H4 (cell line): ENCODE measurements around the gene TEX264. TPM values are rescaled to one million over a fixed set of nuclear protein-coding genes. Genes with fewer than 3 reads are reported as not detected.

Experiments used
- DNase-seq: peaks from one replicate; pipeline ENCODE4 v3.0.0-alpha.2; 2015; ENCODE audit warnings: low spot score
- total RNA-seq: library from RNA; depleted of rRNA; stranded (reverse); fragments of >200 nt; shearing (Covaris generic); gene quantifications from 2 replicates; pipeline ENCODE4 v1.2.3, GENCODE V29; 2014

Gene TEX264
- total RNA-seq, 1 experiment from 2014 or later: 37.7 TPM

- DNase-seq: no peak
Measured at GRCh38 chr3:51673802-51674654, 3.0 kb downstream of the TEX264 start.

DNA sequence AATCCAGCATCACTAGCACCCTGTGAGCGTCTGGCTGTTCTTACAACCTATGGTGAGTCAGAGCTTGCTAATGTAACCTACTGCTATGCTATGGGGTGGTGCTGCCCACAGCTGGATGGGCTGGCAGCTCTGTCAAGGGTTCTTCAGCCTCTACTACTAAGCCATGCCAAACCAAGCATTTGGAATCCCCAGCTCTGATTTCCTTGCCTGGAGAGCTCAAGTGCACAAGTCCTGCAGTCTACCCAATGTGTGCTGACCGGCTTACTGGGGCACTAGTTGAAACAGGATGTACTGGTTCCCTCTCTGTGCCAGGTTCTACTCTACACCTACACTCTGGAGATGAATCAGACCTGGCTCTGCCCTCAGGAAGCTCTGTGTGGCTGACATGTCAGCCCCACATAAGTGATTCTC lies 4.2 kb downstream of the TEX264 start:
- no peak for DNase-seq

DNA sequence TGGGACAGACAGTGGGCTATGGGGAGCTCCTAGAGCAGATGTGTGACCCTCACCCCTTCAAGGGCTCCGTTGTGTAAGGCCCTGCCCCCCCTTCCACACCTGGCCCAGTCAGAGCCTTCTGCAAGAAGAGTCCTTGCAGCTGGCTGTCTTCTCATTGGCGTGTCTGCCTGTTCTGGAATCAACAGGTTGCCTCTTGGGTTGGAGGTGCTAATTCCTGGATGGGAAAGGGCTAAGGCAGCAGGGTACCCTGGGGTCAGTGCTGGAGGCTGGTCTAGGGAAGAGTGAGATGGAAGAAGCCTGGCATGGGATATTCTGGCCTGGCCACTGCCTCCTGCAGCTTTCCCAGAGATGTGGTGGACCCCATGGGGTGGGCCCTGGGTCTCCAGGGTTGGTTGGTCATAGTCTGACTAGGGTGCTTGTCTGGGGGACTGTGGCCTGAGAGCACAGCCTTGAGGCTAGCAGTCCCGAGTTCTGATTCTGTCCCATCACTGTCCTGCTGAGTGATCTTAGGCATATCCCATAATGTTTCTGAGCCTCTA lies 5.1 kb downstream of the TEX264 start:
- DNase-seq: no peak

DNA sequence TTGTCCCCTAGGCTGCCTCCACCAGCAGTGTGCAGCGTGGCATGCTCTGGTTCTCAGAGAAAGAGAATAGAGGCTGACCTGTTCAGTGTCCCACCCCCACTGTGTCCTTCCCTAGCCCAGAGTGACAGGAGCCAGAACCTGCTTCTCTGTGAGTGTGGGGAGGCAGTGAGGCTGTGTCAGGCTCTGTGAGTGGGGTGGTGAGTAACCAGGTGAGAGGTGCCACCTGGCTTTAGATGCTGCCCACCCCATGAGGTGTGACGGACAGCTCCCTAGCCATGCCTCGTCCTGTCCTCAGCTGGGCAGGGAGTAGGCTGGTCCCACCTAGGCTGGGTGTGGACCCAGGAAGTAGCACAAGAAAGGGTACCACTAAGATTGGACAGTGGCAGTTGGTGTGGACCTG lies 6.3 kb downstream of the TEX264 start:
- no peak for DNase-seq

DNA sequence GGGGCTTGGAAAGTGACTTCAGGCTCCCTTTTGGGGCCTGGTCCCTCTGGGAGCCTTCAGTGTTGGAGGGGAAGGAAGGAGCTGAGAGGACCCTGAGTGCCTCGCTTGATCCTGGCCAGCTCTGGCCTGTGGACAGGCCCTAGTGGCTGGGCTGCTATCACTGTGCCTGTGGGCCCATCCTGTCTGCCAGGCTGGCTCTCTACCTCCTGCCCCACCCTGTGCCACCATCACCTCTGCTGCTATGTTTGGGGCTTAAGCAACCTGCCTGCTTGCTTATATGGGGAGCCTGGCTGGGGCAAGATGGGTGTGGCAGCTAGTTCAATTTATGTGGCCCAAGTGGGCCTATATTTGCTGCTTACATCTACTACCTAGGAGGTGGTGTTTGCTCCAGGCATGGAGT lies 7.1 kb downstream of the TEX264 start:
- DNase-seq: no peak

DNA sequence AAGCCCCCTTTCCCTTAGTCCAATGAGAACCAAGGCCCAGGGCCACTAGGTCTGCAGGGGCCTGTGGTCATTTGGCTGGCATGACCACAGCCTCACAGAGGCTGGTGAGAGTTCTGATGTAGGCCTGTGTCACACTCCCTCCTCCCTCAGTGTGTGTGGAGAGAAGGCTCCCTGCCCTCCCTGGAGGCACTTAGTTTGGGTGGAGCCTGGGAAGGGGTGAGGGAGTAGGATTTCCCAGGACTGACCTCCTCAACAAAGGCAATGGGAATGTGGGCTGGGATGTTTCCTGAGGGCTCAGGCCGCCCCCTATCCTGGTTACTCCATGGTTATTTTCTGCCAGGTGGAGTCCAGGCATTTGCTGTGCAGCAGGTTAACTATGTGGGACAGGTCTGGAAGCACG lies 7.6 kb downstream of the TEX264 start:
- no peak for DNase-seq

- DNase-seq: no peak
Measured at GRCh38 chr3:51679318-51679717, 8.3 kb downstream of the TEX264 start.

DNA sequence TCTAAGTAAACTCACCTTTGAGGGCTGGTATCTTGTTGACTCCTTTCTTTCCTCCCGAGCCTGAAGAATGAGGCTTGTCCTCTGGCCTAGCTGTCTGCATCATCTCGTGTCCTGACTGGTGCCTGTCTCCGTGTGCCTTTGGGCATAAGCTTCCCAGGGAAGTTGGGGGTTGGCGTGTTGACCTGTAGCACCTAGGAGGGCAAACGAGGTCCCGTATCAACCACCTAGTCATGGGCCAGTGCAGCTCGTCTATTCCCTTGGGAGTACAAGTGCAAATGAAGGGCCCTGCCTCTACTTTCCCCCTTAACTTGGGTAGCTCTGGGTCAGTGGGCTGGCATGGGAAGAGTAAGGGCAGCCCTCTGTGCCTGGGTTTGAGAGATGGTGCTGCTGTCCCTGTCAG lies 8.7 kb downstream of the TEX264 start:
- DNase-seq: no peak

DNA sequence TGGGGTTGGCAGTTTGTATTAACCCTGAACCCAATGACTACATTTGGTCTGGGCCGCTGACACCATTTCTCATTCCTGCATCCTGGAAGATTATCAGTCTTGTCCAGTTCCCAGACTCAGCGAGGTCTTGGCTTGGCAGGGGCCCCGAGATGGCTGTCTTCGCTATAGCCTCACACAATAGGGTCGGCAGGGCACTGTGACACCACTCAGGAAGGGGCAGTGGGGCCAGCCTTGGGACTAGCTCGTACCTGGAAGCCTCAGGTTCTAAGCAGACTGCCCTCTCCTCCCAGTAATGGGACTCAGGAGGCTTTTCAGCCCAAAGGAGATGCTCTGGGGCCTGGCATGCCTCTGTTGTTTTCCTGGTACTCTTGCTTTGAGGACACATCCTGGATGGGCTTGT lies 9.1 kb downstream of the TEX264 start:
- DNase-seq: no peak

- DNase-seq: no peak
Measured at GRCh38 chr3:51680663-51681230, 9.7 kb downstream of the TEX264 start.

DNA sequence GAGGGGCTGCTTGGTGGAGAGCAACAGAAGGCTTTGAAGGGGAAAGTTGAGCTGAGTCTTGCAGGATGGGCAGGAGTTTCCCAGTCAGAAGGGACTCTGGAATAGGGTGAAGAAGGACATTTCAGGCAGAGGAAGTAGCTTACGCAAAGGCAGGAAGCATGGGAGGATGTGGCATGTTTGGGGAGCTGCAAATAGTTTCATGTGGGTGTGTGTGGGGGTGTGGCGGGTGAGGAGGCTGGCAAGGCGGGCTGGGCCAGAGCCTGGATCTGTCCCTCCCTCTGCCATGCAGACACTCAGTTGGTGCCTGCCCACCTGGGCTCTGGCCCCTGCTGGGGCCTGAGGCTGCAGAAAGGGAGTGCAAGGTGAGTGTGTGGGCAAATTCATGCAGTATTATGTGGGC lies 10.4 kb downstream of the TEX264 start:
- DNase-seq: no peak

- DNase-seq: peak; percentile 66
Measured at GRCh38 chr3:51682079-51682478, 11.0 kb downstream of the TEX264 start.

DNA sequence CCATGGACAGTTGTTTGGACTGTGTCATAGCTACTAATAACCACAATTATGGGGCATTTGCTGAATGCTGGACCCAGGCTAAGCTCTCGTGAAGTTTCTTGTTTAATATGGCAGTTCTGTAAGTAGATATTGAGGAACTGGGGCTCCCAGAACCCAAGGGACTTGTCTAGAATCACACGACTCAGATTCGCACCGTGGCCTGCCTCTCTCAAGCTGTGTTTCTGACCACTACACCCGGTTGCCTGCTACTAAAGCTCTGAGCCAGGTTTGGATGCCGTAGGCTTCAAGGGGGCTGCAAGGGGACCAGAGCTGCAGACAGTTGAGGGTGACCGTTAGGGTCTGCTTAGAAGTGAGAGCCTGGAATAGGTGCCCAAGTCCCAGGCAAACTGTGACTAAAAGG lies 11.5 kb downstream of the TEX264 start:
- no peak for DNase-seq

- DNase-seq: no peak
Measured at GRCh38 chr3:51683566-51683965, 12.5 kb downstream of the TEX264 start.

DNA sequence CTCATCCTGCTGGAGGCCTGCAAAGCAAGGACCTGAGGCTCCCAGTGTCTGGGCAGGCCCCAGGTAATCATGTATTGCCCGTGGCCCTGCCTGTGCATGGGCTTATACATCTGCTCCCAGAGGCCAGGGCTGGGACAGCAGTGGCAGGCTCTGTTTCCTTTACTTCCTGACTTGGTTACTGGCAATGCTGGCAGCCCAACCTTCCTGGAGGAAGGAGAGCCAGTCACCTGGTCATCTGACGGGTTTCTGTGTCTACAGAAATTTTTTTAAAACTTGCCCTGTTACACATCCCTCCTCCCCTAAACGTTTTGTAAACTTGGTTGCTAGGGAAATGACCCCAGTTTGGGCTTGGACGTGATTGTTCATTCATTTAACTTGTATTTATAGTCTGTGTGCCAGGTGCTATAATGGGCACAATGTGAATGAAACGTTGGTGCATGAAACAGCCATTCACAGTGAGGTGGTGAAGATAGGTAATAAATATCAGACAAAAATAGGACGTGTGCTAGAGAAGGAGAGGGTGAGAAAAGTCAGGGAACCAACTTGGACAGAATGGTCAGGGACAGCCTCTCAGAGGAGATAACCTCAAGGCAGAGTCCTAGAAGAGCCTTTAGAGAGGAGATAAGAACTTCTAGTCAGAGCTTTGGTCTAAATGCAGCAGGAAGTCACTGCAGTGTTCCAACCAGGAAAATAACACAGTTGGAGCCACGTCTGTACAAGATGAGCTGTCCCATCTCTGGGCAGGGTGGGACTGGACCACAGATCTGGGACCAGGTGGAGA lies 14.1 kb downstream of the TEX264 start:
- no peak for DNase-seq

DNA sequence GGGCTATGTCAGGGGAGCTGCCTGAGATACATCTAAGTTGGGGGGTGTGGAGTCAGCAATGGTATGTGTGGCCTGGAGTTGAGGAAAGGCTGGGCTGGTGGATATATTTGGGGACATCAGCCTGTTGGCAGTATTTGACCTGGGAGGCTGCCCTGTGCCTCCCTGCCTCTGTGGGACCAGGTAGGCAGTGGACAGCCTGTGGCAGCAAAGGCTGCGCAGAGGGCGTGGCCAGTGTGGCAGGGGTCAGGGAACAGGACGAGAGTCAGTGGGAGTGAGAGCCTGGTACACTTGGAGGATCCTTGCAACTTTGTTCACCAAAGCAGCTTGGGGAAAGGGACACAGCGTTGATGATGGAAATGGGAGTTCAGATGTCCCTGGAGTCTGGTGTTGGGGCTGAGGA lies 15.0 kb downstream of the TEX264 start:
- no peak for DNase-seq

DNA sequence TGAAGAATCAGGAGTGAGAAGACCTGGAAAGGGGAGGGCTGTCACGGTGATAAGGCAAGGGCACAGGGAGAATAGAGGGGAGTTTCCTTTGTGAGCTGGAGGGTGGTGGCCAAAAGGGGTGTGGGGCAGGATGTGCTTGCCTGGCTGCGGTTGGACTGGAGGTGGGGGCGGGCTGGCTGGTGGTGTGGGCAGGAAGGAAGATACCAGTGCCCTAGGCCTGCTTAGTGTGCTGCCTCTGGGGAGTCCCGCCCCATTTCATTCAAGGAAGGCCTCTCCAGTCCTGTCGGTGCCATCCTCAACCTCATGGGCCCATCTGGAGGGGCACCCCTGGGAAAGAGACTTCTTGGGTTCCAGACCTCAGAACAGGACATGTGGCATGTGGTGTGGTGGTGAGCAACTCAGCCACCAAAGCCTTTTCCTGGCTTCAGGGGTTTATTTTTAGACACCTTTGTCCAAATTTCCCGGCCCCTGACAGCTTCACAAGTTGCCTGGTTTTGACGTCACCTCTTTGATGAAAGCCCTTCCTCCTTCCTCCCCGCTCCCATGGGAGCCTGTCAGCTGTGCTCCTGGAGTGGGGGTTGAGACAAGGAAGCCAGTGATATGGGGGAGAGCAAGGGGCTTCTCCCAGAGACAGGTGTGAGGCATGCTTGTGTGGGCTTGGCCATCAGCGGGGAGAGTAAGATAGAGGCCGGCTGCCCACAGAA lies 15.6 kb downstream of the TEX264 start:
- DNase-seq: peak; percentile 68

GRCh38 chr3:51687431-51688205 lies 16.6 kb downstream of the TEX264 start:
- no peak for DNase-seq

DNA sequence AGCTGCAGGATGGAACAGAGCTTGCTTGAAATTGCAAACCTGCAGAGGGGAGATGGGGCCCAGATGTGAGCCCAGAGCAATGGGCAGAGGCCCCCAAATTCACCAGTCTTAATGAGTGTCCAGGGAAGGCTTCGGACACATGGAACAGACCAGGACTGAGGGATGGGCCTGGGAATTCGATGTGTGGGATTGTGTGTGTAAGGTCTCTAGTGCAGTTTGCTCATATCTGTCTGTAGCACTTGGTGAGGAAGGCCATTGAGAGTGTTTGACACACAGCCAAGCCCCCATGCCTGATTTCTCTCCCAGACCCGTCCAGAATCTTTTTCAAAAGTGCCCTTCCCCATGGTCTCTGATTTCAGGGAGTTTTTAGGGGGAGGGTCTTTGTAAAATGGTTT lies 17.2 kb downstream of the TEX264 start:
- no peak for DNase-seq

DNA sequence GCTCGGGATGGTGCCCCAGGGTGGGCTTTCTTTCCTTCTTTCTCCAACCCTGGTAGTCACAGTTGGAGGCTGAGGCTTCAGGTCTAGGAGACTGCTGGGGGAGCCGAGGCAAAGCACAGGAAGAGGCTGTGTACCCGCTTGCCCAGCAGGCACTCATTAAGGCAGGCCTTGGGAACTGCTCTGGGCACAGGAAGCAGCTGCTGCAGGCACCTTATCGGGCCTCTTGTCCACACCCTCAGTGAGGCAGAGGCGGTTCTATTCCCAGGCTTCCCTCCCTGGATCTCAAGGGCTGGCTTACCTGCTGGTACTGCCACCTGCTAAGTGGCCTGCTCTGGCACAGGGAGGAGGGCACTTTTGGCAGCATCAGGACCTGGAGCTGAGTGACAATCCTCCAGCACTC lies 20.0 kb downstream of the TEX264 start:
- no peak for DNase-seq

GRCh38 chr3:51691949-51692348 lies 20.9 kb downstream of the TEX264 start:
- DNase-seq: no peak
